Esophagus squamous epithelium (tissue), 4 donors: ENCODE data around the gene TBC1D3B.
"Not testable (repeated sequence)": the region's sequence is repeated elsewhere in the genome, so short reads cannot be mapped to it uniquely, and the experiment has no call there.

Experiments
- POLR2A ChIP-seq, 4 donors: fragments of 450-650 bp; IDR thresholded peaks; one replicate each; pipeline ENCODE4 v1.6.1; 2017; ENCODE audit warnings: antibody characterized with exemption in 4 of 4, mild to moderate bottlenecking in 4 of 4, moderate library complexity in 3 of 4
- TF ChIP-seq, protein P1 (sequence below), 6 experiments: fragments of 450-650 bp in 4 of 6; fragments of 200-600 bp in 2 of 6; sonication (generic) in 2 of 6; IDR thresholded peaks; one replicate each; pipeline ENCODE4 v1.5.1; 2016 to 2019; ENCODE audit warnings: antibody characterized with exemption in 6 of 6, mild to moderate bottlenecking in 4 of 6, moderate library complexity in 4 of 6

DNA sequence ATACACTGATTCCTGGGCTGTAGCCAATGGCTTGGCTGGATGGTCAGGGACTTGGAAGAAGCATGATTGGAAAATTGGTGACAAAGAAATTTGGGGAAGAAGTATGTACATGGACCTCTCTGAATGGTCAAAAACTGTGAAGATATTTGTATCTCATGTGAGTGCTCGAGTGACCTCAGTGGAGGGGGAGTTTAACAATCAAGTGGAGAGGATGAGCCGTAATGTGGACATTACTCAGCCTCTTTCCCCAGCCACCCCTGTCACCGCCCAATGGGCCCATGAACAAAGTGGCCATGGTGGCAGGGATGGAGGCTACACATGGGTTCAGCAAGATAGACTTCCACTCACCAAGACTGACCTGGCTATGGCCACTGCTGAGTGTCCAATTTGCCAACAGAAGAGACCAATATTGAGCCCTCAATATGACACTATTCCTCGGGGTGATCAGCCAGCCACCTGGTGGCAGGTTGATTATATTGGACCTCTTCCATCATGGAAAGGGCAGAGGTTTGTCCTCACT is 45.2 kb upstream of the TBC1D3B start:
- TF ChIP-seq, protein P1, sequence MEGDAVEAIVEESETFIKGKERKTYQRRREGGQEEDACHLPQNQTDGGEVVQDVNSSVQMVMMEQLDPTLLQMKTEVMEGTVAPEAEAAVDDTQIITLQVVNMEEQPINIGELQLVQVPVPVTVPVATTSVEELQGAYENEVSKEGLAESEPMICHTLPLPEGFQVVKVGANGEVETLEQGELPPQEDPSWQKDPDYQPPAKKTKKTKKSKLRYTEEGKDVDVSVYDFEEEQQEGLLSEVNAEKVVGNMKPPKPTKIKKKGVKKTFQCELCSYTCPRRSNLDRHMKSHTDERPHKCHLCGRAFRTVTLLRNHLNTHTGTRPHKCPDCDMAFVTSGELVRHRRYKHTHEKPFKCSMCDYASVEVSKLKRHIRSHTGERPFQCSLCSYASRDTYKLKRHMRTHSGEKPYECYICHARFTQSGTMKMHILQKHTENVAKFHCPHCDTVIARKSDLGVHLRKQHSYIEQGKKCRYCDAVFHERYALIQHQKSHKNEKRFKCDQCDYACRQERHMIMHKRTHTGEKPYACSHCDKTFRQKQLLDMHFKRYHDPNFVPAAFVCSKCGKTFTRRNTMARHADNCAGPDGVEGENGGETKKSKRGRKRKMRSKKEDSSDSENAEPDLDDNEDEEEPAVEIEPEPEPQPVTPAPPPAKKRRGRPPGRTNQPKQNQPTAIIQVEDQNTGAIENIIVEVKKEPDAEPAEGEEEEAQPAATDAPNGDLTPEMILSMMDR (IDR thresholded peaks at IDR 0.05): not testable (repeated sequence)
- TF ChIP-seq POLR2A (IDR thresholded peaks at IDR 0.05): not testable (repeated sequence)
